PFSK-1 (cell line): ENCODE data around the gene HP1BP3.
A peak's percentile ranks its signal among the peaks of the same experiment; 100 is the strongest.

ENCODE experiments used
- FOXP2 ChIP-seq: optimal IDR thresholded peaks from 2 replicates; pipeline ENCODE3; 2011; ENCODE audit warnings: borderline replicate concordance, control low read depth, inconsistent platforms; ENCODE audit not compliant: insufficient read depth; ENCODE audit errors: extremely low read length, extremely low read depth
- POLR2AphosphoS5 ChIP-seq: IDR thresholded peaks from 2 replicates; pipeline ENCODE4 v1.6.1; 2012; ENCODE audit warnings: low read depth, mild to moderate bottlenecking, control low read depth, low read length, moderate library complexity
- SIN3A ChIP-seq: IDR thresholded peaks from 2 replicates; pipeline ENCODE4 v1.6.1; 2012; ENCODE audit warnings: mild to moderate bottlenecking, low read length, moderate library complexity, borderline replicate concordance; ENCODE audit not compliant: insufficient read depth
- TAF1 ChIP-seq: IDR thresholded peaks from 2 replicates; pipeline ENCODE4 v1.6.1; 2012; ENCODE audit warnings: low read length, control low read depth, borderline replicate concordance; ENCODE audit not compliant: insufficient read depth
- TF ChIP-seq, protein P1 (sequence below), 2 experiments: IDR thresholded peaks; 2 replicates each; pipeline versions ENCODE4 v1.6.1 to v1.8.0; 2011 to 2012; ENCODE audit warnings: low read depth in 2 of 2, low read length in 2 of 2, control low read depth in 1 of 2, inconsistent platforms in 1 of 2, mild to moderate bottlenecking in 1 of 2, moderate library complexity in 1 of 2; ENCODE audit not compliant: insufficient read depth in 1 of 2

The HP1BP3 gene

GRCh38 chr1:20787840-20788795, 1.0 kb upstream of the HP1BP3 start:
- TF ChIP-seq, protein P1, sequence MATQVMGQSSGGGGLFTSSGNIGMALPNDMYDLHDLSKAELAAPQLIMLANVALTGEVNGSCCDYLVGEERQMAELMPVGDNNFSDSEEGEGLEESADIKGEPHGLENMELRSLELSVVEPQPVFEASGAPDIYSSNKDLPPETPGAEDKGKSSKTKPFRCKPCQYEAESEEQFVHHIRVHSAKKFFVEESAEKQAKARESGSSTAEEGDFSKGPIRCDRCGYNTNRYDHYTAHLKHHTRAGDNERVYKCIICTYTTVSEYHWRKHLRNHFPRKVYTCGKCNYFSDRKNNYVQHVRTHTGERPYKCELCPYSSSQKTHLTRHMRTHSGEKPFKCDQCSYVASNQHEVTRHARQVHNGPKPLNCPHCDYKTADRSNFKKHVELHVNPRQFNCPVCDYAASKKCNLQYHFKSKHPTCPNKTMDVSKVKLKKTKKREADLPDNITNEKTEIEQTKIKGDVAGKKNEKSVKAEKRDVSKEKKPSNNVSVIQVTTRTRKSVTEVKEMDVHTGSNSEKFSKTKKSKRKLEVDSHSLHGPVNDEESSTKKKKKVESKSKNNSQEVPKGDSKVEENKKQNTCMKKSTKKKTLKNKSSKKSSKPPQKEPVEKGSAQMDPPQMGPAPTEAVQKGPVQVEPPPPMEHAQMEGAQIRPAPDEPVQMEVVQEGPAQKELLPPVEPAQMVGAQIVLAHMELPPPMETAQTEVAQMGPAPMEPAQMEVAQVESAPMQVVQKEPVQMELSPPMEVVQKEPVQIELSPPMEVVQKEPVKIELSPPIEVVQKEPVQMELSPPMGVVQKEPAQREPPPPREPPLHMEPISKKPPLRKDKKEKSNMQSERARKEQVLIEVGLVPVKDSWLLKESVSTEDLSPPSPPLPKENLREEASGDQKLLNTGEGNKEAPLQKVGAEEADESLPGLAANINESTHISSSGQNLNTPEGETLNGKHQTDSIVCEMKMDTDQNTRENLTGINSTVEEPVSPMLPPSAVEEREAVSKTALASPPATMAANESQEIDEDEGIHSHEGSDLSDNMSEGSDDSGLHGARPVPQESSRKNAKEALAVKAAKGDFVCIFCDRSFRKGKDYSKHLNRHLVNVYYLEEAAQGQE (IDR thresholded peaks at IDR 0.05; ENCODE audit: insufficient read depth in 1 of 2, low read depth in 2 of 2, low read length in 2 of 2) = no peak
- no peak for TF ChIP-seq POLR2AphosphoS5
- no peak for TF ChIP-seq FOXP2
- TF ChIP-seq SIN3A = no peak
- no peak for TF ChIP-seq TAF1

- peak; percentile 9 for TF ChIP-seq POLR2AphosphoS5
- TF ChIP-seq TAF1 = 0 out of 2 replicates have a peak, but pooled peaks have one; percentile 45
- TF ChIP-seq, protein P1 (IDR thresholded peaks at IDR 0.05; ENCODE audit: insufficient read depth in 1 of 2, low read depth in 2 of 2, low read length in 2 of 2) = no peak
- 0 out of 2 replicates have a peak, but pooled peaks have one; percentile 8 for TF ChIP-seq SIN3A
- TF ChIP-seq FOXP2 = peak; percentile 79
These were observed 666 bp downstream of the HP1BP3 start for GRCh38 chr1:20786253-20787028.

DNA sequence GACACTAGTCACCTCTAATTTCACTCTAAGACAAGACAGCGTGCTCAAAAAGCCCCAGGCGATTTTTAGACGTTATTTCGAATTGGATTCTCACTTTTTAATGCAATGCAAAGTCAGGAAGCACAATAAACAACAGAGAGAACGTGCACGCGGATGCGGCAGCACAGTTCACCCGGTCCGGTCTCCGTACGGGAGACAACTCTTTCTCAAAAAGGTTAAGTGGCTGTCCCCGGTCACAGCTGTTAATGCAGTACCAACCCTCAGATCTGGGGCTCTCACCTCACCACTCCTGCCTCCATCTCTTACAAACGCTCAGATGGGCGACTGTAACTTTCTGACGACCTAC, 1.2 kb downstream of the HP1BP3 start:
- TF ChIP-seq SIN3A = 0 out of 2 replicates have a peak, but pooled peaks have one; percentile 8
- TF ChIP-seq POLR2AphosphoS5 = no peak
- TF ChIP-seq, protein P1 (IDR thresholded peaks at IDR 0.05; ENCODE audit: insufficient read depth in 1 of 2, low read depth in 2 of 2, low read length in 2 of 2) = no peak

- TF ChIP-seq, protein P1 (IDR thresholded peaks at IDR 0.05; ENCODE audit: insufficient read depth in 1 of 2, low read depth in 2 of 2, low read length in 2 of 2) = no peak
- TF ChIP-seq POLR2AphosphoS5 (no peak), FOXP2 (no peak), SIN3A (no peak), TAF1 (no peak)
These were observed 11.4 kb downstream of the HP1BP3 start for GRCh38 chr1:20775700-20776099.
